SK-N-MC (cell line): ENCODE results near the gene NFKB1.

ENCODE experiments used
- DNase-seq: peaks from one replicate; pipeline ENCODE4 v3.0.0-alpha.2; 2011; ENCODE audit warnings: low read depth, low spot score
- H3K27ac ChIP-seq: fragments of 200-600 bp; sonication (generic); 2 replicates; pipeline ENCODE4 v1.5.1; 2016; ENCODE audit warnings: mixed run types
- H3K36me3 ChIP-seq: fragments of 200-600 bp; sonication (generic); 2 replicates; pipeline ENCODE4 v1.6.1; 2017; ENCODE audit warnings: antibody characterized with exemption, low read length, mixed read lengths; ENCODE audit not compliant: insufficient read depth
- H3K4me3 ChIP-seq: fragments of 200-600 bp; sonication (generic); 2 replicates; pipeline ENCODE4 v1.5.1; 2016
- H3K9ac ChIP-seq: fragments of 200-600 bp; sonication (generic); 2 replicates; pipeline ENCODE4 v1.8.0; 2017; ENCODE audit warnings: mixed run types, mixed read lengths; ENCODE audit not compliant: insufficient read length
- H3K9me3 ChIP-seq: fragments of 200-600 bp; sonication (generic); 2 replicates; pipeline ENCODE4 v1.6.1; 2017; ENCODE audit warnings: low read depth, mild to moderate bottlenecking, antibody characterized with exemption, low read length, moderate library complexity, mixed read lengths
- EZH2 ChIP-seq: fragments of 200-600 bp; sonication (generic); IDR thresholded peaks from one replicate; pipeline ENCODE4 v1.6.1; 2017; ENCODE audit warnings: antibody characterized with exemption
- FOXP2 ChIP-seq: optimal IDR thresholded peaks from 2 replicates; pipeline ENCODE3; 2011; ENCODE audit warnings: mild to moderate bottlenecking, moderate library complexity; ENCODE audit not compliant: insufficient read depth; ENCODE audit errors: extremely low read length, control extremely low read depth
- POLR2AphosphoS5 ChIP-seq: IDR thresholded peaks from 2 replicates; pipeline ENCODE4 v1.6.1; 2012; ENCODE audit warnings: mild to moderate bottlenecking, low read depth, low read length, borderline replicate concordance

NFKB1 gene

GRCh38 chr4:102533904-102534303 lies 32.7 kb downstream of the NFKB1 start:
- H3K9me3 ChIP-seq = no peaks in the 10 kb centered on the region
- DNase-seq = no peak
- H3K36me3 ChIP-seq = no peaks in the 10 kb centered on the region
- no peak overlapping the region for H3K9ac ChIP-seq
- no peak overlapping the region for H3K4me3 ChIP-seq
- TF ChIP-seq POLR2AphosphoS5 (no peak), EZH2 (no peak), FOXP2 (no peak)
- H3K27ac ChIP-seq = no peak overlapping the region

GRCh38 chr4:102534845-102535244 lies 33.7 kb downstream of the NFKB1 start:
- H3K4me3 ChIP-seq = no peak overlapping the region
- H3K9ac ChIP-seq = no peak overlapping the region
- no peak overlapping the region for H3K27ac ChIP-seq
- no peak for TF ChIP-seq FOXP2
- no peak for TF ChIP-seq EZH2
- TF ChIP-seq POLR2AphosphoS5 = no peak
- no peaks in the 10 kb centered on the region for H3K9me3 ChIP-seq
- no peaks in the 10 kb centered on the region for H3K36me3 ChIP-seq
- DNase-seq = no peak

GRCh38 chr4:102535398-102536082 lies 34.4 kb downstream of the NFKB1 start:
- Histone ChIP-seq H3K27ac (no peak overlapping the region), H3K36me3 (no peaks in the 10 kb centered on the region), H3K9me3 (no peaks in the 10 kb centered on the region), H3K4me3 (no peak overlapping the region), H3K9ac (no peak overlapping the region)
- no peak for DNase-seq
- no peak for TF ChIP-seq FOXP2
- TF ChIP-seq EZH2 = no peak
- TF ChIP-seq POLR2AphosphoS5 = no peak

GRCh38 chr4:102536768-102537167 lies 35.6 kb downstream of the NFKB1 start:
- Histone ChIP-seq H3K4me3 (no peak overlapping the region), H3K9me3 (no peaks in the 10 kb centered on the region), H3K36me3 (no peaks in the 10 kb centered on the region), H3K9ac (no peak overlapping the region), H3K27ac (no peak overlapping the region)
- TF ChIP-seq EZH2 = no peak
- DNase-seq = no peak

- no peaks in the 10 kb centered on the region for H3K36me3 ChIP-seq
- no peak overlapping the region for H3K27ac ChIP-seq
- TF ChIP-seq POLR2AphosphoS5 (no peak), FOXP2 (no peak), EZH2 (no peak)
- no peaks in the 10 kb centered on the region for H3K9me3 ChIP-seq
- H3K4me3 ChIP-seq = no peak overlapping the region
- H3K9ac ChIP-seq = no peak overlapping the region
- no peak for DNase-seq
Observed at GRCh38 chr4:102537269-102537668, 36.1 kb downstream of the NFKB1 start.

- no peak overlapping the region for H3K4me3 ChIP-seq
- H3K9me3 ChIP-seq = no peaks in the 10 kb centered on the region
- H3K36me3 ChIP-seq = no peaks in the 10 kb centered on the region
- H3K27ac ChIP-seq = no peak overlapping the region
- H3K9ac ChIP-seq = no peak overlapping the region
- no peak for TF ChIP-seq FOXP2
- no peak for TF ChIP-seq EZH2
- TF ChIP-seq POLR2AphosphoS5 = no peak
- no peak for DNase-seq
Observed at GRCh38 chr4:102541697-102542096, 40.5 kb downstream of the NFKB1 start.

- H3K36me3 ChIP-seq = no peaks in the 10 kb centered on the region
- TF ChIP-seq POLR2AphosphoS5 (no peak), EZH2 (no peak), FOXP2 (no peak)
- DNase-seq = no peak
- no peaks in the 10 kb centered on the region for H3K9me3 ChIP-seq
- no peak overlapping the region for H3K4me3 ChIP-seq
- H3K27ac ChIP-seq = no peak overlapping the region
- no peak overlapping the region for H3K9ac ChIP-seq
Observed at GRCh38 chr4:102543030-102543928, 42.1 kb downstream of the NFKB1 start.

GRCh38 chr4:102546635-102547034 lies 45.5 kb downstream of the NFKB1 start:
- Histone ChIP-seq H3K27ac (no peak overlapping the region), H3K9me3 (no peaks in the 10 kb centered on the region), H3K4me3 (no peak overlapping the region), H3K36me3 (no peaks in the 10 kb centered on the region), H3K9ac (no peak overlapping the region)
- no peak for DNase-seq
- TF ChIP-seq FOXP2 (no peak), POLR2AphosphoS5 (no peak), EZH2 (no peak)

- no peak for DNase-seq
- no peak overlapping the region for H3K9ac ChIP-seq
- TF ChIP-seq POLR2AphosphoS5 = no peak
- TF ChIP-seq EZH2 = no peak
- no peak for TF ChIP-seq FOXP2
- no peaks in the 10 kb centered on the region for H3K9me3 ChIP-seq
- H3K4me3 ChIP-seq = no peak overlapping the region
- H3K36me3 ChIP-seq = no peaks in the 10 kb centered on the region
- H3K27ac ChIP-seq = no peak overlapping the region
Observed at GRCh38 chr4:102547973-102548372, 46.8 kb downstream of the NFKB1 start.
